ENCODE data around the gene SCN9A.

Gene SCN9A

DNA sequence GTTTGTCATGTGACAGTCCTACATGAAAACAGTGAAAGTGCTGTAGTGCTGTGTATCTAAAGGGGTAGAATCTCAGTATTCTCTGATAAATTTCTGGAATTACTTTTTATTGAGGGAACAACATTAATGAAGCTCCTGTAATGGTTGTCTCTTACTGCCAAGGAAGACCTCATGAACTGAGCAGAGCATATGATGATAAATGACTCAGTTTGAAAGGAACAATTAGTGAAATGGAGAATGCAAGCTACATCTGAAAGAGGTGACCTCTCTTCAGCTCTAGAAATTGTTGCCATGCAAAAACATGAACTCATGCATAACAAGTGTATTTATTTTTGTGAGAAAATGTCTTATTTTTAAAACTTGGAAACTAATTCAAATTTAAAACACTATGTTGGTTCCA, 93.6 kb downstream of the SCN9A start:
- ChIA-PET POLR2A (no interaction called here), CTCF (no interaction called here)
- no peak for DNase-seq (ENCODE audit: extremely low spot score)
- TF ChIP-seq, protein P1, sequence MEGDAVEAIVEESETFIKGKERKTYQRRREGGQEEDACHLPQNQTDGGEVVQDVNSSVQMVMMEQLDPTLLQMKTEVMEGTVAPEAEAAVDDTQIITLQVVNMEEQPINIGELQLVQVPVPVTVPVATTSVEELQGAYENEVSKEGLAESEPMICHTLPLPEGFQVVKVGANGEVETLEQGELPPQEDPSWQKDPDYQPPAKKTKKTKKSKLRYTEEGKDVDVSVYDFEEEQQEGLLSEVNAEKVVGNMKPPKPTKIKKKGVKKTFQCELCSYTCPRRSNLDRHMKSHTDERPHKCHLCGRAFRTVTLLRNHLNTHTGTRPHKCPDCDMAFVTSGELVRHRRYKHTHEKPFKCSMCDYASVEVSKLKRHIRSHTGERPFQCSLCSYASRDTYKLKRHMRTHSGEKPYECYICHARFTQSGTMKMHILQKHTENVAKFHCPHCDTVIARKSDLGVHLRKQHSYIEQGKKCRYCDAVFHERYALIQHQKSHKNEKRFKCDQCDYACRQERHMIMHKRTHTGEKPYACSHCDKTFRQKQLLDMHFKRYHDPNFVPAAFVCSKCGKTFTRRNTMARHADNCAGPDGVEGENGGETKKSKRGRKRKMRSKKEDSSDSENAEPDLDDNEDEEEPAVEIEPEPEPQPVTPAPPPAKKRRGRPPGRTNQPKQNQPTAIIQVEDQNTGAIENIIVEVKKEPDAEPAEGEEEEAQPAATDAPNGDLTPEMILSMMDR (IDR thresholded peaks at IDR 0.05; ENCODE audit: control extremely low read depth, extremely low read depth, low read depth, missing control alignments): no peak

DNA sequence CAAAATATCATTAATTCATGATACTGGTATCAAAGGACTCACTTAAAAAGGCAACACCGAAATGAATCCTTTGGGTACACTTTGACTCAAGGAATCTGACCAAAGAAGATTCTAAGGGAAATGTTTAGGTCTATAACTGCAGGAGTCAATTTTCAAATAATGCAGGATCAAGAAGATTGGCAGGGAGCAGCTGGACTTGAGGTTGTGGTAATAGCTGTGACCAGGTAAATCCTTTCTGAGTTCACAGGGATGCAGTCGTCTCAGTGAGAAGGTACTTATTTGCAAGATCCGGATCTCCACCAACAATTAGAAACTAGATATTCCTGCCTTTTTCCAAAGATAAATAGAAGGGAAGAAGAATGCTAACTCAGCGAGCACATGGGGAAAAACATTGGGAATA, 96.9 kb downstream of the SCN9A start:
- TF ChIP-seq, protein P1 (IDR thresholded peaks at IDR 0.05; ENCODE audit: control extremely low read depth, extremely low read depth, low read depth, missing control alignments): no peak
- ChIA-PET POLR2A (no interaction called here), CTCF (no interaction called here)
- DNase-seq (ENCODE audit: extremely low spot score): no peak

DNA sequence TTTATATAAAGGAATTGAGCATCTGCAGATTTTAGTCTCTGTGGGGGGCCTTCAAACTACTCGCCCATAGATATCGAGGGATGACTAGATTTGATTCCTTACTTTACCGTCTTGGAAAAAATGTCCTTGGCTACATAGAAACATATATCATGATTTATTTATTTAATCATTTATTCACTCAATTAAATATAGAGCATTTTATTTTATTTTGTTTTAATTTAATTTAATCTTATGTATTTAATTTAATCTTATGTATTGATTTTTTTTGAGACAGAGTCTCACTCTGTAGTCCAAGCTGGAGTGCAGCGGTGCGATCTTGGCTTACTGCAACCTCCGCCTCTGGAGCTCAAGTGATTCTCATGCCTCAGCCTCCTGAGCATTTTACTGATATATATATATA, 105.4 kb downstream of the SCN9A start:
- DNase-seq (ENCODE audit: extremely low spot score): no peak
- TF ChIP-seq, protein P1 (IDR thresholded peaks at IDR 0.05; ENCODE audit: control extremely low read depth, extremely low read depth, low read depth, missing control alignments): no peak
- ChIA-PET POLR2A (no interaction called here), CTCF (no interaction called here)

DNA sequence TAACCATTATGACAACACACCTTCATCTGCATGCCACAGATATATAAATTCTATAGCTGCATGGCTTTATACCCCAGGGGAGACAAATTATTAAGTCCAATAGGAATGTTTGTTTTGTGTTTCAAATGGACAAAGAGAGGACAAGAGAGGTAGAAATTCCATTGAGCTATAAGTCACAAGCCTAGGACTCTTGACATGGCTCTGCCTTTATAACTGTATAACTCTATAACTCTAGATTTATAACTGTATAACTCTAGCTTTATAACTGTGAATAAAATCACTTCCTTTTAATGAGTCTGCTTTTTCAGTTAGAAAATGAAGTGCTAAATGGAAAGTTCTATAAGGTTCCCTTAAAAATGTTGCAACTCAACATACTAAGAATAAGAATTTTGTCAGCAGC, 106.4 kb downstream of the SCN9A start:
- DNase-seq (ENCODE audit: extremely low spot score): no peak
- POLR2A ChIA-PET: no interaction called here
- TF ChIP-seq, protein P1 (IDR thresholded peaks at IDR 0.05; ENCODE audit: control extremely low read depth, extremely low read depth, low read depth, missing control alignments): no peak
- CTCF ChIA-PET: interaction anchor here (1.6 kb wide), 1 partner anchor 13 kb away, joined by 4 read pairs; no protein-coding TSS in a partner anchor

DNA sequence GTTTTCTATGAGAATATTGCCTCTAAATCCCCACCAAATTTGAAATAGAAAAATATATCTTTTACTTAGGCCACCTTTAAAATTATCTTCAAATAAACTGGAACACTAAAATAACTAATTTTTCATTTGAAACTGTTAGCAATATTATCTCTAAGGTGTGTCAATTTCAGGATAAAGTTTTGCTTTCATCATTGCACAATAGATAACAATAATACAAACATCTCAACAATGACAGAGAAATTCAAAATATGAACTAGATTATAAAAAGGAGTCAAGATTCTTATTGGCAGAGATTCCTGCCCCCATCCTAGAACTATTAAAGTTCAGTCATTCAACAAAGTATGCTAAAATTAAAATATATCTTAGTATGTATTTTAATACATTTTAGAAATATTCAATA, 117.9 kb downstream of the SCN9A start:
- ChIA-PET POLR2A (no interaction called here), CTCF (no interaction called here)
- no peak for DNase-seq (ENCODE audit: extremely low spot score)
- TF ChIP-seq, protein P1 (IDR thresholded peaks at IDR 0.05; ENCODE audit: control extremely low read depth, extremely low read depth, low read depth, missing control alignments): no peak

DNA sequence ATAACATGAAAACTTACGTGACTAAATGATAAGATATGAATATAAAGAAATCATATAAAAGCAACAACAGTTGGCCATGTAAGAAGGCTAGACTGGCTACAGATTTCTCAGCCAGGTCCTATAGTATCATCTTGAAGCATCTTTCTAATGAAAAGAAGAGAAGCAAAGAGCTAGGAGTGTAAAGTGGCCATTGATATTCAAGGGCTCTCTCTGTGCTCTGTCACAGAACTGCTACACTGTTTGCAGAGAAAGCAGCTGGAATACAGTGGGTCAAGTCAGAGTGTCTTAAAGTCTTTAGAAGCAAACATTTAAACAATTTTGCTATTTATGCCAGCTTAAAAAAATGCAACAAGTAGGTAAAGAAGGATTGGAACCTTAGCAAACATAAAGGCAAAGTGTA, 118.8 kb downstream of the SCN9A start:
- ChIA-PET CTCF (interaction anchor here (1.1 to 1.5 kb wide), 2 partner anchors 12 to 23 kb away, joined by 4 to 7 read pairs; no protein-coding TSS in a partner anchor), POLR2A (no interaction called here)
- DNase-seq (ENCODE audit: extremely low spot score): no peak
- TF ChIP-seq, protein P1 (IDR thresholded peaks at IDR 0.05; ENCODE audit: control extremely low read depth, extremely low read depth, low read depth, missing control alignments): no peak

DNA sequence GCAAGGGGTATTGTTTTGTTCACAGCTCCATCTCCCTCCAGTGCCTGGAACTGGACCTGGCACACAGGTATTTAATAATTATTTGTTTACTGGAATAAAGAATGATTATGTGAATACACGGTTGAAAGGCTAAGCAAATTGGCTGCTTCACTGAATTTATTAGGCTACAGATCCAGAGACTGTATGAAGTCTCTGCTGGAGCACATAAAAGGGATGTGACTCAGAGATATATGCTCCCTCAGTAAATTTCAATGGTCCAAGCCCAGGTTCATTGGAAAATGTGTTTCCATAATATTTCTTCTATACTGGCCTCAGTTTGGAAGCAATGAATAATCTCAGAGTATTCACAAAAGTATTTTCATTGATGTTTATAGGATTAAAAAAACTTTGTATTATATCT, 126.4 kb downstream of the SCN9A start:
- DNase-seq (ENCODE audit: extremely low spot score): no peak
- TF ChIP-seq, protein P1 (IDR thresholded peaks at IDR 0.05; ENCODE audit: control extremely low read depth, extremely low read depth, low read depth, missing control alignments): no peak
- ChIA-PET POLR2A (no interaction called here), CTCF (no interaction called here)
